GM21528 (cell line): ENCODE data around the gene ANKRD24.
"Not testable (repeated sequence)": the region's sequence is repeated elsewhere in the genome, so short reads cannot be mapped to it uniquely, and the experiment has no call there.

Source experiments
- ATAC-seq: cut with Tn5 transposase; IDR thresholded peaks from one replicate; pipeline ENCODE4 v1.9.1; 2021; ENCODE audit warnings: mild to moderate bottlenecking, moderate library complexity; ENCODE audit not compliant: unreplicated experiment, low FRiP score

The ANKRD24 gene

GRCh38 chr19:4266253-4267000 is 83.9 kb downstream of the ANKRD24 start:
- no peak for ATAC-seq

DNA sequence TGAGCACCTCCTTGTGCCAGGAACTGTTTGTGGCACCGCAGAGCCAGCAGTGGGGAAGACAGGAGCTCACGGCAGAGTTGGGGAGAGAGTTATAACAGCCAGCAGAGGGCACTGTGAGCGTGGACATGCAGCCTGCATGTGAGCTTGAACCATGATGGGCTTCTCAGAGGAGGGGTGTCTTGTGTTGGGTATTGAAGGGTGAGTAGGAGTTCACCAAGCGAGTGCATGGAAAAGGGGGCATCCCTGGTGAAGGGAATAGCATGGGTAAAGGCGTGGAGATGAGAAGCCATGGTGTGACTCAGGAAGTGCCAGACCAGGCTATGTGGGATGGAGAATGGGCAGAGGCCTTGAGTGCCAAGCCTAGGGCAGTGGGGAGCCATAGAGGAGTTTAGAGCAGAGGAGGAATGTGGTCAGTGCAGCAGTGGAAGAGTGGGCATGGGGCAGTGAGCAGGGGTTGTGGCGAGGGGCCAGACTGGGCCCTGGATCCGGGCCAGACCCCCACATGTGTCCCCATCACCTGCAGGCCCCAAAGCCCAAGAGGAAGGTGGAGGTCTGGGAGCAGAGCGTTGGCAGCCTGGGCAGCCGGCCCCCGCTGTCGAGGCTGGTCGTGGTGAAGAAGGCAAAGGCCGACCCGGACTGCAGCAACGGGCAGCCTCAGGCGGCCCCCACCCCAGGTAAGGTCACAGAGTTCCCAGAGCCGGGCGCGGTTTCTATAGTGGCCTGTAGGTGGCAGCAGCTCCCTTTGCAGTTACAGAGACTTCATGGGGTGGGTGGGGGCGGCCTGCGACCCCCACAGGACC is 84.8 kb downstream of the ANKRD24 start:
- no peak for ATAC-seq

- ATAC-seq = no peak
These were observed 85.7 kb downstream of the ANKRD24 start for GRCh38 chr19:4267901-4268815.

DNA sequence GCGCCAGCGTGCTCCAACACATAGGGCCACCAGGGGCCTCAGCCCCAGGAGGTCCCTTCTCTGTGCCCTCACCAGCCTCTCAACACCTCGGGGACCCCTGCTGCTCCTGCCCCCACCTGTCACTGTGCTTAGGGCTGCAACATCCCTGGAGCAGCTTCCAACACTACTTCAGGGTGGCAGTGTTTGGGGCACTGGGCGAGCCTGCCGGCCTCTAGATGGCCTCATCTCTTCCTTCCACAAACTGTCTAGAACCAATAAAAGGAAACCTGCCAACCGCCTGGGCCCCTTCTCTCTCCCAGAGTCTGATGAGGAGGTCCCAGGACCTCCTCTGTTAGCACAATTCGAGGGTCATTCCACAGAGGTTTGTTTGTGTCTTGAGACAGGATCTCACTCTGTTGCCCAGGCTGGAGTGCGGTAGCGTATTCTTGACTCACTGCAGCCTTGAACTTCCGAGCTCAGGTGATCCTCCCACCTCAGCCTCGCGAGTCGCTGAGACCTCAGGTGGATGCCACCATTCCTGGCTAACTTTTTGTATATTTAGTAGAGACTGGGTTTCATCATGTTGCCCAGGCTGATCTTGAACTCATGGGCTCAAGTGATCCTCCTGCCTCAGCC is 86.4 kb downstream of the ANKRD24 start:
- no peak for ATAC-seq

DNA sequence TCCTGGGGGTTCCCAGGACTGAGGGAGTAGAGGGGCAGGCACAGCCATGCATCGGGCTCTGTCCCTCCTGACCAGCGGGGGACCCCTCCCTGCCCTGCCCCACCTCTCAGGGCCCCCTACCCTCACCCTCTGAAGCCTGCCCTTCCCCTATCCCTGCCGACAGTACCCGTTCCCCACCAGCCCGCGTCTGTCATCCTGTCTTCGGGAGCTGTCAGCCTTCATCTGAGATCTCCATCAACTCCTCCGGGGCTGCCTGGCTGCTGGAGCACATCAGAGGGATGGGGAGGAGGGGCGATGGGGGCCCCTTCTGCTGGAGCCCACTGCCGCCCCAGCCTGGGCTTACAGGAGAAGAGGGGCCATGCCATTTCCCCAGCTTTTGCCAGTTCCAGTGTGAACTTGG is 90.4 kb downstream of the ANKRD24 start:
- ATAC-seq = no peak

DNA sequence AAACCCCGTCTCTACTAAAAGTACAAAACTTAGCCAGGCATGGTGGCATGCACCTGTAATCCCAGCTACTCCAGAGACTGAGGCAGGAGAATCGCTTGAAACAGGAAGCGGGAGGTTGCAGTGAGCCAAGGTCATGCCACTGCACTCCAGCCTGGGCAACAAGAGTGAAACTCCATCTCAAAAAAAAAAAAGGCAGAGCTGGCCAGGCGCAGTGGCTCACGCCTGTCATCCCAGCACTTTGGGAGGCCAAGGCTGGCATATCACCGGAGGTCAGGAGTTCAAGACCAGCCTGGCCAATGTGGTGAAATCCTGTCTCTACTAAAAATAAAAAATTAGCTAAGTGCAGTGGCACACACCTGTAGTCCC is 91.8 kb downstream of the ANKRD24 start:
- ATAC-seq = not testable (repeated sequence)
